ENCODE data around the gene ALOX12. TPM values are rescaled to one million over a fixed set of nuclear protein-coding genes. Genes with fewer than 3 reads are reported as not detected.
"Not testable (repeated sequence)": the region's sequence is repeated elsewhere in the genome, so short reads cannot be mapped to it uniquely, and the experiment has no call there.

Gene ALOX12, protein sequence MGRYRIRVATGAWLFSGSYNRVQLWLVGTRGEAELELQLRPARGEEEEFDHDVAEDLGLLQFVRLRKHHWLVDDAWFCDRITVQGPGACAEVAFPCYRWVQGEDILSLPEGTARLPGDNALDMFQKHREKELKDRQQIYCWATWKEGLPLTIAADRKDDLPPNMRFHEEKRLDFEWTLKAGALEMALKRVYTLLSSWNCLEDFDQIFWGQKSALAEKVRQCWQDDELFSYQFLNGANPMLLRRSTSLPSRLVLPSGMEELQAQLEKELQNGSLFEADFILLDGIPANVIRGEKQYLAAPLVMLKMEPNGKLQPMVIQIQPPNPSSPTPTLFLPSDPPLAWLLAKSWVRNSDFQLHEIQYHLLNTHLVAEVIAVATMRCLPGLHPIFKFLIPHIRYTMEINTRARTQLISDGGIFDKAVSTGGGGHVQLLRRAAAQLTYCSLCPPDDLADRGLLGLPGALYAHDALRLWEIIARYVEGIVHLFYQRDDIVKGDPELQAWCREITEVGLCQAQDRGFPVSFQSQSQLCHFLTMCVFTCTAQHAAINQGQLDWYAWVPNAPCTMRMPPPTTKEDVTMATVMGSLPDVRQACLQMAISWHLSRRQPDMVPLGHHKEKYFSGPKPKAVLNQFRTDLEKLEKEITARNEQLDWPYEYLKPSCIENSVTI
- 0.16 TPM for total RNA-seq
- long read RNA-seq, partial matches to known transcripts = 0 of 2 reads
- long read RNA-seq, other reads (novel, unspliced or antisense) = 2 of 2 reads

GRCh38 chr17:6995500-6996255, at the start of gene ALOX12:
TSS of gene ALOX12 (plus strand) at chr17:6996049. CDS start at chr17:6996118, 69 bp downstream.
- DNase-seq (ENCODE audit: low spot score) = no peak

DNA sequence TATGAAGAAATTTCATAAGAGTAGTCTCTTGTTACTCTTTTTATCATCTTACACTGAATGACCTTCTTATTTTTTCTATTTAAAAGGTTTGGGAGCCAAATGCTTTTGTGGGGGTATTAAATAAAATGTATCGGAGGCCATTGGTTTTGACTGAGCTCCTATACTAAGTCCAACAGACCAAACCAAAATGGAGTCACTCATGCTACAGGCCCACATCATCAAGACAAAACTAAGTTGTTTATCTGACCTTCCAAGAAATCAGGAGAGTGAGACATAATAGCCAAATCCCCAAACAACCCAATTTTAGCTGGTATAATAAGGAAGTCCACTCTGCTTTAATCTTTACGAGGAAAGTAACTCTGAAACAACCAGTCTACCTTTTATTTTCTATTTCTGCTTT, 48.1 kb upstream of the ALOX12 start:
- DNase-seq (ENCODE audit: low spot score) = no peak

GRCh38 chr17:6948562-6948961, 47.3 kb upstream of the ALOX12 start:
- no peak for DNase-seq (ENCODE audit: low spot score)

- no peak for DNase-seq (ENCODE audit: low spot score)
Measured at GRCh38 chr17:6948976-6949375, 46.9 kb upstream of the ALOX12 start.

- not testable (repeated sequence) for DNase-seq (ENCODE audit: low spot score)
Measured at GRCh38 chr17:6950938-6951337, 44.9 kb upstream of the ALOX12 start.

DNA sequence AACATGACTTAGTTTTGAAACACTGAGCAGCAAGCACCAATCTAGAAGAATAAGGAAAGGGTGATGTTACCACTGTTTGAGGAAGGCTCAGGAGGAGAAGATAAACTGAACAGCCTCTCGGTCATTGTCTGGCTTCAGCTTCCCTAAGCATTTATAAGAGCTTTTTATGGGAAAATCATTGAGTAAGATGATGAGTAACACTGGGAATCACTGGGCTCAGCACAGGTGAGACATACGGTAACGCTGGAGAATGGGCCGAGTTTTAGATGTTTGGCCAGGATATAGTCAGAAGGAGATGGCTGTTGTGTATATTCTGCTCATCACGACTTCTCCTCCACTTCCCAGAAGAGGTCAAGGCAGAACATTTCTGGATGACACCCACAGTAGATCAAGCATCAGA, 42.2 kb upstream of the ALOX12 start:
- no peak for DNase-seq (ENCODE audit: low spot score)

DNA sequence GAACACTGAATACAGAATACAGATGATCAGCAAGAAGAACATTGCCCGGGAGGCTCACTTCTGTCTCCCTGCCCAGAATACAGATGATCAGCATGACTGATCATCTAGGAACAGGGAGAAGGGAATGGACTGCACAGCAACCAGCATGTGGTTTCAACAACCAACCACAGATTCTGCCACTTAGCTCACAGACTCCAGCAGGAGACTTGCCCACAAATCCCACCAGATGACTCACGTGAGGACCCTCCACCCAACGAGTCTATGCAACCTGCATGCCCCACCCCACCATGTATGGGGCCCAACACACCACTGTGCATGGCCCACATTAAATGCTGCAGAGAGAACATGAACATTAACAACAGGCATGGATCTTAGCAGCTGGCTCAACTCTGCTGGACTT, 36.1 kb upstream of the ALOX12 start:
- DNase-seq (ENCODE audit: low spot score) = no peak

- no peak for DNase-seq (ENCODE audit: low spot score)
Measured at GRCh38 chr17:6969323-6969726, 26.5 kb upstream of the ALOX12 start.

DNA sequence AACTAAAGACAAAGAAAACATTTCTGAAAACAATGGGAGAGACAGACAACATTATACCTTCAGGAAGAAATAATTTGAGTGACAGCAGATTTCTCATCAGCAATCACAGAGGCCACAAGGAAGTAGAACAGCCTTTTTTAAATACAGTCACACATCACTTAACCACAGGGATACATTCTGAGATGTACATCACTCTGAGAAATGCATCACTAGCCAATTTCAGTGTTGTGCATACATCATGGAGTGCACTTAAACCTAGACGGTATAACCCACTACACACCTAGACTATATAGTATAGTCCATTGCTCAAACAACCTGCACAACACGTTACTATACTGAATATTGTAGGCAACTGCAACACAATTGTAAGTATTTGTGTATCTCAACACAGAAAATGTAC, 24.9 kb upstream of the ALOX12 start:
- no peak for DNase-seq (ENCODE audit: low spot score)

- not testable (repeated sequence) for DNase-seq (ENCODE audit: low spot score)
Measured at GRCh38 chr17:6979440-6979839, 16.4 kb upstream of the ALOX12 start.

- no peak for DNase-seq (ENCODE audit: low spot score)
Measured at GRCh38 chr17:6981426-6981825, 14.4 kb upstream of the ALOX12 start.

- no peak for DNase-seq (ENCODE audit: low spot score)
Measured at GRCh38 chr17:6985266-6985665, 10.6 kb upstream of the ALOX12 start.

GRCh38 chr17:6986676-6987075, 9.2 kb upstream of the ALOX12 start:
- DNase-seq (ENCODE audit: low spot score) = no peak

- no peak for DNase-seq (ENCODE audit: low spot score)
Measured at GRCh38 chr17:6989779-6990178, 6.1 kb upstream of the ALOX12 start.

- not testable (repeated sequence) for DNase-seq (ENCODE audit: low spot score)
Measured at GRCh38 chr17:6993613-6994056, 2.2 kb upstream of the ALOX12 start.

DNA sequence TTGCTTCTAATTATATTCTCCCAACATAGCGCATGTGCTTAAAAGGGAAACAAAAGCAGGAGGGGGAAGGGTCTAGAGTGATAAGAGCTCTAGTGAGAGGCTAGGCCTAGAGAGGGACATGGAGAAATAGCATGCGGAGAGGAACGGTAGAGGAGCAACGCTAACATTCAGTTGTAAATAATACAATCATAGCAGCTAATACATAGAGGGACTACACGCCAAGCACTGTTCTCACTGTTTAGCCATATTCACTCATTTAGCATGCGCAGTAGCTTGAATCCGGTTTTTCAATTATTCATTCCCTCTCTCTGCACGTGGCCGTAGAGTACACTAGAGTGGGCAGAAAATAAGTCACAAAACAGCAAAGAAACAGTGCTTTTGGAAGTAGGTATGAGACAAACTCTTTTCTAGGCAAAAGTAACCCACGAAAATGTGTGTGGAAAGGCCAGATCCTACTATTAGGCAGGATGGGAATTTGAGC, 1.7 kb upstream of the ALOX12 start:
- no peak for DNase-seq (ENCODE audit: low spot score)

DNA sequence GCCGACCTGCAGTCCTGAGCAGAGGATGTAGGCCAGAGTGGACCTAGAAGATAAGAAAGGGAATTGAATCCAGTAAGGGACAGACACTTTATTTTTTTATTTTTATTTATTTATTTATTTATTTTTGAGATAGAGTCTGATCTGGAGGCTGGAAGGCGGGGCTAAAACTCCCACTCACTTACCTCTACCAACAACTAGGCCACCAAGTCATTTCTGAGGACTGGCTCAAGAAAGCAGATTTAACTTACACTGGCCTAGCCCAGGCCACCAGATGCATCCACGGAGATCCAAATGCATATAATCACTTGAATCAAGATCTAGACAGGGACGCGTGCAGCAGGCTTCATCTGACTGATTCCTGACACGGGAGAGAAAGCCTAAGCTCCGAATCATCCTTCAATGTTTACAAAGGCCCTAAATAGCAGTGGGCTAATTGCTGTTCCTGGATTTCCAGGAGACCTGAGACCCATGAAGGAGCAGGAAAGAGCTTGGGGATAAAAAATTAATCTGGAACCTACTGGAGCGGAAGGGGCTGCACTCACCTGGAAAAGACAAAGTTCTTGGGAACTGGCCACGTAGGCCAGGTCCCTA, 1.1 kb upstream of the ALOX12 start:
- no peak for DNase-seq (ENCODE audit: low spot score)

DNA sequence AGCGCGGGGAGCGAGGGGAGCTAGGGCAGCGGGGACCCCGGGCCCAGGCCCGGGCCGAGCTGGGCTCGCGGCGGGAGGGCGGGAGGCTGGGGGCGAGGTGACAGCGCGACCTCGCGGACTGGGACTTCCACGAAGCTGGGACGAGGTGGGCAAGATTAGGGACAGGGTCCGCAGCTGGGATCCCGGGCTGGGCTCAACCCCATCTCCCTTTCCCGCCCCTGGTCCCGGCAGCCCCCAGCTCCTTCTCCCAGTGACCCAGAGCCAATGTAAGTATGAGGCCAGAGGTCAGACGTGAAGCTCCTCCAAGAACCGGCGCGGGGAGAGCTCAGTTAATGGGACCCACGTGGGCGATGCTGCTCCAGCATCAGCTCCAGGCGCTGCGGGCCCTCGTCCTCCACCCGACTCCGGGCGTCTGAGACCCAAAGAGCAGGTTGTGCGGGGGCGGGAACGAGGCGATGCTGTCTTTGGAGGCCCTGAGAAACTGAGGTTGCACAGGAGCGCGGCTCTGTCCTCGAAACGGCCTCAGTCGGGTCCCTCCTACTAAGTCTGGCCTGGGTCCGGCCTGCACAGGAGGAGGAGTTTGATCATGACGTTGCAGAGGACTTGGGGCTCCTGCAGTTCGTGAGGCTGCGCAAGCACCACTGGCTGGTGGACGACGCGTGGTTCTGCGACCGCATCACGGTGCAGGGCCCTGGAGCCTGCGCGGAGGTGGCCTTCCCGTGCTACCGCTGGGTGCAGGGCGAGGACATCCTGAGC, 585 bp downstream of the ALOX12 start:
- no peak for DNase-seq (ENCODE audit: low spot score)

- no peak for DNase-seq (ENCODE audit: low spot score)
Measured at GRCh38 chr17:6997171-6997570, 1.3 kb downstream of the ALOX12 start.

- DNase-seq (ENCODE audit: low spot score) = no peak
Measured at GRCh38 chr17:6998855-6999508, 3.1 kb downstream of the ALOX12 start.

Measured in mesenteric fat pad (tissue), 1 donor.